MCF 10A (cell line): ENCODE data around the gene PNKD. TPM values are rescaled to one million over a fixed set of nuclear protein-coding genes. Genes with fewer than 3 reads are reported as not detected.

ENCODE experiments used
- BruUV-seq: library from RNA; stranded (reverse); fragments of 400-500 nt; replicated peaks from 2 replicates; lab custom pipeline; 2021; lab: Mats Ljungman, UMichigan
- CTCF ChIA-PET: fragments of 300-600 bp; sonication (Branson Sonifier 250); formaldehyde crosslinking; extraction: SDS; loops from one replicate; lab custom pipeline; 2021; ENCODE audit warnings: antibody characterized with exemption, inconsistent platforms; lab: Yijun Ruan, JAX
- POLR2A ChIA-PET: fragments of 300-600, 350-650 bp; sonication (Branson Sonifier 250); formaldehyde crosslinking; extraction: SDS; loops from one replicate; lab custom pipeline; 2020; ENCODE audit warnings: antibody characterized with exemption, inconsistent platforms; lab: Yijun Ruan, JAX
- DNase-seq: peaks from one replicate; pipeline ENCODE4 v3.0.0-alpha.2; 2018; ENCODE audit not compliant: unreplicated experiment
- H3K27ac Mint-ChIP-seq: one replicate; pipeline ENCODE4 v1.8.0; 2022; ENCODE audit warnings: mild to moderate bottlenecking, low read depth, mixed read lengths; ENCODE audit not compliant: unreplicated experiment
- H3K27me3 Mint-ChIP-seq: one replicate; pipeline ENCODE4 v1.8.0; 2022; ENCODE audit warnings: mixed read lengths; ENCODE audit not compliant: insufficient read depth, unreplicated experiment
- H3K36me3 Mint-ChIP-seq: one replicate; pipeline ENCODE4 v1.8.0; 2022; ENCODE audit warnings: mild to moderate bottlenecking, moderate library complexity, mixed read lengths; ENCODE audit not compliant: insufficient read depth, unreplicated experiment
- H3K4me1 Mint-ChIP-seq: one replicate; pipeline ENCODE4 v1.8.0; 2022; ENCODE audit warnings: mixed read lengths; ENCODE audit not compliant: insufficient read depth, unreplicated experiment
- H3K4me3 Mint-ChIP-seq: one replicate; pipeline ENCODE4 v1.8.0; 2022; ENCODE audit warnings: mild to moderate bottlenecking, moderate library complexity, mixed read lengths; ENCODE audit not compliant: unreplicated experiment
- H3K9me3 Mint-ChIP-seq: one replicate; pipeline ENCODE4 v1.8.0; 2022; ENCODE audit warnings: mixed read lengths; ENCODE audit not compliant: unreplicated experiment
- intact Hi-C: fragments of 100-400 bp; cut with micrococcal nuclease; formaldehyde crosslinking; loops from 2 replicates; pipeline ENCODE4 v1.14.1; 2022
- total RNA-seq: library from RNA; stranded (reverse); gene quantifications from 2 replicates; pipeline ENCODE4 v1.2.3, GENCODE V29; 2022
- TF ChIP-seq, protein P1 (sequence below): fragments of 200-600 bp; IDR thresholded peaks from one replicate; pipeline ENCODE4 v1.8.0; 2022; ENCODE audit warnings: antibody characterized with exemption, mild to moderate bottlenecking; ENCODE audit not compliant: unreplicated experiment

The PNKD gene
- total RNA-seq, 1 experiment from 2014 or later: 23.1 TPM

DNA sequence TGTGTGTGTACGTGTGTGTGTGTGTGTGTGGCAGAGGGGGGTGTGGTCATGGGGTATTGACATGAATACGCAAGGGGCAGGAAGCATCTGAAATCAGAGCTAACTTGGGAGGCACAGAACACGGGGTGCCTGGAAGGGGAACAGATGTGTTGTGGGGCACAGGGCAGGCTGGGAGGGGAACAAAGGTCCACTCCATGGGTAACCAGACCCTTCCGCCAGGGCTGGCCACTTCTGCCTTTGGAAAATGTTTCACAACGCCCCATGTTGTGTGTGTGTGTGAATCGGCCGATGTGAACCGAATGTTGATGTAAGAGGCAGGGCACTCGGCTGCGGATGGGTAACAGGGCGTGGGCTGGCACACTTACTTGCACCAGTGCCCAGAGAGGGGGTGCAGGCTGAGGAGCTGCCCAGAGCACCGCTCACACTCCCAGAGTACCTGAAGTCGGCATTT is 111.6 kb downstream of the PNKD start, which contains the start of gene SLC11A1:
TSS of gene SLC11A1 (plus strand) at position 358 of the 451 bp plus-strand sequence. CDS start 96 bp downstream, outside the sequence.
- Mint-ChIP-seq H3K9me3 (no peaks in the 10 kb centered on the region), H3K36me3 (no peaks in the 10 kb centered on the region), H3K27me3 (no peaks in the 10 kb centered on the region), H3K4me1 (peaks cover 5% of the 10 kb centered on the region), H3K27ac (no peak within 1 kb of the TSS), H3K4me3 (no peak within 1 kb of the TSS)
- intact Hi-C loops: no loop called here
- DNase-seq: no peak
- POLR2A ChIA-PET: interaction anchor here (0.6 kb wide), 1 partner anchor 163 kb away, joined by 3 read pairs; no protein-coding TSS in a partner anchor
- BruUV-seq: no TSS peak
- TF ChIP-seq, protein P1, sequence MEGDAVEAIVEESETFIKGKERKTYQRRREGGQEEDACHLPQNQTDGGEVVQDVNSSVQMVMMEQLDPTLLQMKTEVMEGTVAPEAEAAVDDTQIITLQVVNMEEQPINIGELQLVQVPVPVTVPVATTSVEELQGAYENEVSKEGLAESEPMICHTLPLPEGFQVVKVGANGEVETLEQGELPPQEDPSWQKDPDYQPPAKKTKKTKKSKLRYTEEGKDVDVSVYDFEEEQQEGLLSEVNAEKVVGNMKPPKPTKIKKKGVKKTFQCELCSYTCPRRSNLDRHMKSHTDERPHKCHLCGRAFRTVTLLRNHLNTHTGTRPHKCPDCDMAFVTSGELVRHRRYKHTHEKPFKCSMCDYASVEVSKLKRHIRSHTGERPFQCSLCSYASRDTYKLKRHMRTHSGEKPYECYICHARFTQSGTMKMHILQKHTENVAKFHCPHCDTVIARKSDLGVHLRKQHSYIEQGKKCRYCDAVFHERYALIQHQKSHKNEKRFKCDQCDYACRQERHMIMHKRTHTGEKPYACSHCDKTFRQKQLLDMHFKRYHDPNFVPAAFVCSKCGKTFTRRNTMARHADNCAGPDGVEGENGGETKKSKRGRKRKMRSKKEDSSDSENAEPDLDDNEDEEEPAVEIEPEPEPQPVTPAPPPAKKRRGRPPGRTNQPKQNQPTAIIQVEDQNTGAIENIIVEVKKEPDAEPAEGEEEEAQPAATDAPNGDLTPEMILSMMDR: no peak
- CTCF ChIA-PET: interaction anchor here (0.6 to 1.2 kb wide), 2 partner anchors 77 to 80 kb away, joined by 4 read pairs; no protein-coding TSS in a partner anchor

DNA sequence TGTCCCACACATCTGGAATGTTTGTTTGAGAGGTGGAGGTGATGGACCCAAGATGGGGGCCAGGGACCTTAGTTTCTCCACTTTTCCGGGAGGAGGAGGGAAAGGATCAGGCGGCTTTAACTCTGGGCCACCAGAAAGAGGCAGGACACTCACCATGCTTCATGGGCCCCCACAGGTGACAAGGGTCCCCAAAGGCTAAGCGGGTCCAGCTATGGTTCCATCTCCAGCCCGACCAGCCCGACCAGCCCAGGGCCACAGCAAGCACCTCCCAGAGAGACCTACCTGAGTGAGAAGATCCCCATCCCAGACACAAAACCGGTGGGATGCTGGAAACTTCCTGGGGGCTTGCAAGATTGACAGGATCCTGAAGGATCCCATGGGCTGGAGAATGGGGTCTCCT is 112.5 kb downstream of the PNKD start:
- Mint-ChIP-seq H3K27ac (no peak overlapping the region), H3K36me3 (no peaks in the 10 kb centered on the region), H3K9me3 (no peaks in the 10 kb centered on the region), H3K4me1 (peaks cover 10% of the 10 kb centered on the region), H3K4me3 (no peak overlapping the region), H3K27me3 (no peaks in the 10 kb centered on the region)
- BruUV-seq: no TSS peak
- ChIA-PET CTCF (interaction anchor here (0.7 to 1.2 kb wide), 3 partner anchors 9 to 107 kb away, joined by 3 to 4 read pairs (median 3); no protein-coding TSS in a partner anchor), POLR2A (interaction anchor here (0.8 kb wide), 1 partner anchor 79 kb away, joined by 5 read pairs; no protein-coding TSS in a partner anchor)
- no peak for DNase-seq
- intact Hi-C loops: no loop called here
- TF ChIP-seq, protein P1: no peak

DNA sequence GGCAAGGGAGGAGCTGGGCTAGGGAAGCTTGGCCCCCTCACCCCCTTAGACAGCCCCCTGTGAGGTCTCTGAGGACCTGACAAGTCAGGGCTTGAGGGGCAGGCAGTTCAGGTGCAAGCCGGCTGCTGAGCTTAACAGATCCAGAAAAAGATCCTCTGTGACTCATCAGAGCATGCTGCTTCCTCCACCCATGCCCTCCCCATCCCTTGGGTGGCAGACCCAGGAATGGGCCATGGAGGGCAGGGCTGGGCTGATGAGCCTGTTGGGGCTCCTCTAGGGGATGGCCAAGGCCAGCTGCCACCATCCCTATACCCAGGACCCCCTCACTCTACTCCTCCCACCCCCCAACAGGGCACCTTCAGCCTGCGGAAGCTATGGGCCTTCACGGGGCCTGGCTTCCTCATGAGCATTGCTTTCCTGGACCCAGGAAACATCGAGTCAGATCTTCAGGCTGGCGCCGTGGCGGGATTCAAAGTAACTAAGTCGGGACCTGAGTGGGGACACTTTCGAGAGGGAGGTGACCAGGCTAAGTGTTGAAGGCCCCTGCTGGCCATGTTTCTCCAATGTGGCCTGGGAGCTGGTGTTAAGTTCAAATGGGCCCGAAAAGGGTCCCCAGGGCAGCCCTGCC is 113.7 kb downstream of the PNKD start:
- Mint-ChIP-seq H3K27ac (no peak overlapping the region), H3K4me3 (no peak overlapping the region), H3K4me1 (peaks cover 10% of the 10 kb centered on the region), H3K36me3 (no peaks in the 10 kb centered on the region), H3K9me3 (no peaks in the 10 kb centered on the region), H3K27me3 (no peaks in the 10 kb centered on the region)
- intact Hi-C loops: no loop called here
- TF ChIP-seq, protein P1: no peak
- ChIA-PET CTCF (interaction anchor here (0.6 to 2.6 kb wide), 7 partner anchors 9 to 109 kb away, joined by 3 to 10 read pairs (median 3); no protein-coding TSS in a partner anchor), POLR2A (interaction anchor here (0.6 to 1.0 kb wide), 4 partner anchors 8 to 1285 kb away, joined by 3 to 7 read pairs (median 3); partner anchors contain the start of genes AAMP and PNKD)
- DNase-seq: peak; percentile 48
- BruUV-seq: no TSS peak

DNA sequence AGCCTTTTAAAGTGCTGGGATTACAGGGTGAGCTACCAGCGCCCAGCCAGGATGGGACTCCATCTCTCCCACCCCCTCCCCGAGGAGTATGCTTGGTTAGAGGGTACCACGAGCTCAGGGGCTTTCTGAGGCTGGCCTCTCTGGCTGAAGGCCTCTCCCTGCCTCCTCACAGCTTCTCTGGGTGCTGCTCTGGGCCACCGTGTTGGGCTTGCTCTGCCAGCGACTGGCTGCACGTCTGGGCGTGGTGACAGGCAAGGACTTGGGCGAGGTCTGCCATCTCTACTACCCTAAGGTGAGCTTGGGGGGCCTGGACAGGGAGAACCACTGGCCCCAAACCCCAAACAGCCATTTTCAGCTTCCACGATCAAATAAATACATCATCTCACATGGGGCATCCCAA is 114.7 kb downstream of the PNKD start:
- BruUV-seq: no TSS peak
- intact Hi-C loops: no loop called here
- H3K36me3 Mint-ChIP-seq: no peaks in the 10 kb centered on the region
- CTCF ChIA-PET: interaction anchor here (0.6 to 2.6 kb wide), 7 partner anchors 10 to 199 kb away, joined by 3 to 10 read pairs (median 4); partner anchors contain the start of gene CATIP
- no peaks in the 10 kb centered on the region for H3K9me3 Mint-ChIP-seq
- peaks cover 7% of the 10 kb centered on the region for H3K4me1 Mint-ChIP-seq
- H3K4me3 Mint-ChIP-seq: no peak overlapping the region
- H3K27ac Mint-ChIP-seq: no peak overlapping the region
- TF ChIP-seq, protein P1: no peak
- H3K27me3 Mint-ChIP-seq: no peaks in the 10 kb centered on the region
- POLR2A ChIA-PET: no interaction called here
- no peak for DNase-seq
